ENCODE measurements around the gene TOP2A. TPM values are rescaled to one million over a fixed set of nuclear protein-coding genes. Genes with fewer than 3 reads are reported as not detected.
A peak's percentile ranks its signal among the peaks of the same experiment; 100 is the strongest.

Gene TOP2A
- total and polyA plus RNA-seq, 9 of the 15 experiments (the other 6 are each of a cell fraction or from before 2014, with no cell fraction given): 133 to 347 (median 259) TPM

DNA sequence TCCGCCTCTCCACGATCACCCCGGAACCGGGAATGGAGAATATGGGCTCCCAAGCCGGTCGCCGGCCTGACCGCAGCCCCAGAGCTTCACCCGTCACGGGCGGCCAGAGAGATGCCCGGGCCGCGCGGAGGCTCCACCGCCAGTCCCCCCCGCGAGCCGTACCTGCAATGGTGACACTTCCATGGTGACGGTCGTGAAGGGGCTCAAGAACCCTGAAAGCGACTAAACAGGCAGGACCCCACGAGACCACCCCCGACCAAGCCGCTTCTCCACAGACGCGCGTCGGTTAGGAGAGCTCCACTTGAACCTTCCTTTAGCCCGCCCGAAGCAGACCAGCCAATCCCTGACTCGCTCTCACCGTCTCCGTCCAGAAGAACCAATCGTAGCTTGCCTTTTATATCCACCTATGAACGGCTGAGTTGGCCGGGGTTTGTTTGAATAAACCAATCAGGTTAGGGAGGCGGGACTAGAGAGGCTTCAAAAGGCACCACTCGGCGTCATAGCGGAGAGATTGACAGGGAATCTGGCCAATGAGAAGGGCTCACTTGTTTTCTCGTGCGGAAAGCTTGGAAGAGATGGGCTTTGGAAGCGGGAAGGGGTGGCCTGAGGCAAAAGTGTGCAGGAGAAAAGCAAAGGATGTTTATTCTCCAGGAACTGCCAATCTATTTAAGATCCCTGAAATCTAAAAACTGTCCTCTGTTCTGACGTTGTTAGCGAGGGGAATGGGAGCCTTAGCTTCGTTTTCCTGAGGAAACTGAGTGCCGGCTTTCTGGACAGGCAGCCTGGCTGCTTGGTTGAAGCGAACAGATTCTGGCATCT lies at the start of gene TOP2A (continued):
- TF ChIP-seq ZNF140 (CRISPR knock-in tag; IDR thresholded peaks at IDR 0.05) (no peak), CTCFL (IDR thresholded peaks at IDR 0.05; ENCODE audit: borderline replicate concordance, insufficient read depth, low read depth, low read length, poor library complexity, severe bottlenecking) (no peak), ZNF431 (CRISPR knock-in tag; IDR thresholded peaks at IDR 0.05) (no peak), HMGN3 (IDR thresholded peaks at IDR 0.05; ENCODE audit: borderline replicate concordance, extremely low read depth, insufficient read length, low read depth, low read length) (peak; percentile 63), ZC3H4 (CRISPR knock-in tag; IDR thresholded peaks at IDR 0.05; ENCODE audit: borderline replicate concordance) (no peak), NR2C1 (IDR thresholded peaks at IDR 0.05) (no peak), NR2C1 (tag; IDR thresholded peaks at IDR 0.05) (no peak), TAF9B (IDR thresholded peaks at IDR 0.05; ENCODE audit: partially characterized antibody) (peak; percentile 73), ZNF277 (CRISPR knock-in tag; IDR thresholded peaks at IDR 0.05; ENCODE audit: borderline replicate concordance) (no peak), CHD4 (IDR thresholded peaks at IDR 0.05; ENCODE audit: insufficient read depth, insufficient replicate concordance, low read depth, low read length, poor library complexity, severe bottlenecking) (no peak), CTBP1 (IDR thresholded peaks at IDR 0.05; ENCODE audit: borderline replicate concordance) (peak; percentile 47; the same call in 1 of the 2 replicates), BCL6 (CRISPR knock-in tag; IDR thresholded peaks at IDR 0.05) (no peak), KLF16 (IDR thresholded peaks at IDR 0.05) (no peak)
- TF ChIP-seq, protein P1, sequence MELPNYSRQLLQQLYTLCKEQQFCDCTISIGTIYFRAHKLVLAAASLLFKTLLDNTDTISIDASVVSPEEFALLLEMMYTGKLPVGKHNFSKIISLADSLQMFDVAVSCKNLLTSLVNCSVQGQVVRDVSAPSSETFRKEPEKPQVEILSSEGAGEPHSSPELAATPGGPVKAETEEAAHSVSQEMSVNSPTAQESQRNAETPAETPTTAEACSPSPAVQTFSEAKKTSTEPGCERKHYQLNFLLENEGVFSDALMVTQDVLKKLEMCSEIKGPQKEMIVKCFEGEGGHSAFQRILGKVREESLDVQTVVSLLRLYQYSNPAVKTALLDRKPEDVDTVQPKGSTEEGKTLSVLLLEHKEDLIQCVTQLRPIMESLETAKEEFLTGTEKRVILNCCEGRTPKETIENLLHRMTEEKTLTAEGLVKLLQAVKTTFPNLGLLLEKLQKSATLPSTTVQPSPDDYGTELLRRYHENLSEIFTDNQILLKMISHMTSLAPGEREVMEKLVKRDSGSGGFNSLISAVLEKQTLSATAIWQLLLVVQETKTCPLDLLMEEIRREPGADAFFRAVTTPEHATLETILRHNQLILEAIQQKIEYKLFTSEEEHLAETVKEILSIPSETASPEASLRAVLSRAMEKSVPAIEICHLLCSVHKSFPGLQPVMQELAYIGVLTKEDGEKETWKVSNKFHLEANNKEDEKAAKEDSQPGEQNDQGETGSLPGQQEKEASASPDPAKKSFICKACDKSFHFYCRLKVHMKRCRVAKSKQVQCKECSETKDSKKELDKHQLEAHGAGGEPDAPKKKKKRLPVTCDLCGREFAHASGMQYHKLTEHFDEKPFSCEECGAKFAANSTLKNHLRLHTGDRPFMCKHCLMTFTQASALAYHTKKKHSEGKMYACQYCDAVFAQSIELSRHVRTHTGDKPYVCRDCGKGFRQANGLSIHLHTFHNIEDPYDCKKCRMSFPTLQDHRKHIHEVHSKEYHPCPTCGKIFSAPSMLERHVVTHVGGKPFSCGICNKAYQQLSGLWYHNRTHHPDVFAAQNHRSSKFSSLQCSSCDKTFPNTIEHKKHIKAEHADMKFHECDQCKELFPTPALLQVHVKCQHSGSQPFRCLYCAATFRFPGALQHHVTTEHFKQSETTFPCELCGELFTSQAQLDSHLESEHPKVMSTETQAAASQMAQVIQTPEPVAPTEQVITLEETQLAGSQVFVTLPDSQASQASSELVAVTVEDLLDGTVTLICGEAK (IDR thresholded peaks at IDR 0.05): 0 out of 2 replicates have a peak, but pooled peaks have one; percentile 57
- TF ChIP-seq, protein P1 (CRISPR knock-in tag; IDR thresholded peaks at IDR 0.05): no peak
